Fibroblast of lung (primary cell): ENCODE measurements around the gene ABCB8. TPM values are rescaled to one million over a fixed set of nuclear protein-coding genes. Genes with fewer than 3 reads are reported as not detected.

Experiments used
- DNase-seq, 2 donors: peaks; one replicate each; pipeline versions ENCODE4 v3.0.0 to v3.0.0-alpha.2; 2010; ENCODE audit warnings: low read depth in 2 of 2
- H2AFZ ChIP-seq: 2 replicates; pipeline ENCODE4 v1.5.1; 2012; ENCODE audit warnings: low read length, control low read depth, inconsistent platforms
- H3K27ac ChIP-seq: 2 replicates; pipeline ENCODE4 v1.5.1; 2011; ENCODE audit warnings: low read length, control low read depth; ENCODE audit not compliant: insufficient read depth
- H3K27me3 ChIP-seq: 2 replicates; pipeline ENCODE4 v1.5.1; 2011; ENCODE audit warnings: mild to moderate bottlenecking, low read length; ENCODE audit not compliant: control insufficient read depth, insufficient read depth
- H3K36me3 ChIP-seq: 2 replicates; pipeline ENCODE4 v1.5.1; 2011; ENCODE audit warnings: low read length; ENCODE audit not compliant: control insufficient read depth, insufficient read depth
- H3K4me1 ChIP-seq: 2 replicates; pipeline ENCODE4 v1.5.1; 2011; ENCODE audit warnings: low read length; ENCODE audit not compliant: control insufficient read depth, insufficient read depth; ENCODE audit errors: extremely low read depth
- H3K4me2 ChIP-seq: 2 replicates; pipeline ENCODE4 v1.5.1; 2011; ENCODE audit warnings: low read length, control low read depth; ENCODE audit not compliant: insufficient read depth; ENCODE audit errors: extremely low read depth
- H3K4me3 ChIP-seq, 4 experiments: fragments of 200-600 bp in 1 of 4; sonication (generic) in 1 of 4; replicated peaks in 1 of 4; 2 replicates each; pipeline ENCODE4 v1.5.1; 2011 to 2016; ENCODE audit warnings: low read length in 4 of 4, low read depth in 3 of 4, mild to moderate bottlenecking in 3 of 4, control low read depth in 2 of 4, inconsistent platforms in 1 of 4, mixed read lengths in 1 of 4; ENCODE audit not compliant: insufficient read depth in 1 of 4; ENCODE audit errors: control extremely low read depth in 1 of 4
- H3K79me2 ChIP-seq: 2 replicates; pipeline ENCODE4 v1.5.1; 2012; ENCODE audit warnings: mild to moderate bottlenecking, low read length, inconsistent platforms; ENCODE audit not compliant: control insufficient read depth, insufficient read depth
- H3K9ac ChIP-seq: 2 replicates; pipeline ENCODE4 v1.5.1; 2011; ENCODE audit warnings: mild to moderate bottlenecking, low read length, control low read depth; ENCODE audit not compliant: insufficient read depth
- H3K9me3 ChIP-seq: 2 replicates; pipeline ENCODE4 v1.5.1; 2012; ENCODE audit warnings: low read depth, low read length; ENCODE audit not compliant: control insufficient read depth, insufficient read depth
- H4K20me1 ChIP-seq: 2 replicates; pipeline ENCODE4 v1.5.1; 2011; ENCODE audit warnings: low read length; ENCODE audit not compliant: control insufficient read depth, insufficient read depth; ENCODE audit errors: extremely low read depth
- EZH2 ChIP-seq: IDR thresholded peaks from 2 replicates; pipeline ENCODE4 v1.5.1; 2012; ENCODE audit warnings: low read length, control low read depth, mild to moderate bottlenecking; ENCODE audit errors: missing control alignments
- polyA plus RNA-seq, 2 donors: library from polyadenylated mRNA; depleted of rRNA in 1 of 2; stranded (reverse) in 1 of 2; unstranded in 1 of 2; fragments of >200 nt; gene quantifications; 2 replicates each; pipeline ENCODE4 v1.2.1, GENCODE V29; 2011 to 2012; ENCODE audit warnings: missing spikeins in 1 of 2
- total RNA-seq: library from RNA; depleted of rRNA; stranded (reverse); fragments of >200 nt; gene quantifications from 2 replicates; pipeline ENCODE4 v1.2.1, GENCODE V29; 2014
- TF ChIP-seq, protein P1 (sequence below), 2 donors: IDR thresholded peaks in 1 of 2; conservative IDR thresholded peaks in 1 of 2; 1 replicate in 1 of 2; 2 replicates in 1 of 2; pipeline ENCODE4 v1.5.1; 2011 to 2012; ENCODE audit warnings: low read length in 2 of 2, control low read depth in 1 of 2, inconsistent platforms in 1 of 2, low read depth in 1 of 2, mild to moderate bottlenecking in 1 of 2

The ABCB8 gene
- total and polyA plus RNA-seq, 2 donors (not counting 1 experiment from before 2014, with no cell fraction given): 12.1 to 20.0 TPM

DNA sequence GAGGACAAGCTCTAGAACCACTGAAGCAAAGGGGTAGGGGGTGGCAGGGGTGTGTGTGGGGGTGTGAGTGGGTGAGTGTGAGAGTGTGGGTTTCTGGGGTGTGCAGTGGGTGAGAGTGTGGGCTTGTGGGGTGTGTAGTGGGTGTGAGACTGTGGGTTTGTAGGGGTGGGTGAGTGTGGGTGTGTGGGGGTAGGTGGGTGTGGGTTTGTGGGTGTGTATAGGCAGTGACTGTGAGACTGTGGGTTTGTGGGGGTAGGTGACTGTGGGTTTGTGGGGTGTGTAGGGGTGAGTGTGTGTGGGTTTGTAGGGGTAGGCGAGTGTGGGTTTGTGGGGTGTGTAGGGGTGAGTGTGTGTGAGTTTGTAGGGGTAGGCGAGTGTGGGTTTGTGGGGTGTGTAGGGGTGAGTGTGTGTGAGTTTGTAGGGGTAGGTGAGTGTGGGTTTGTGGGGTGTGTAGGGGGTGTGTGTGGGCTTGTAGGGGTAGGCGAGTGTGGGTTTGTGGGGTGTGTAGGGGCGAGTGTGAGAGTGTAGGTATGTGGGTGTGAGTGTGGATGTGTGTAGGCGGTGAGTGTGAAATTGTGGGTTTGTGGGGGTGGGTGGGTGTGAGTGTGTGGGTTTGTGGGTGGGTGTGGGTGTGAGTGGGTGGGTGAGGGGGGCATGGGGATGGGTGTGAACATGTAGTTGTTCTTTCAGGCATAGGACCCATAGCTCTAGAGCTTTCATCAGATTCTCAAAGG is 28.6 kb upstream of the ABCB8 start:
- Histone ChIP-seq H3K79me2 (no peaks in the 10 kb centered on the region), H3K36me3 (no peaks in the 10 kb centered on the region), H3K4me2 (no peak overlapping the region), H3K4me1 (no peaks in the 10 kb centered on the region), H3K27ac (no peak overlapping the region), H3K27me3 (no peaks in the 10 kb centered on the region), H3K9me3 (no peaks in the 10 kb centered on the region), H3K9ac (no peak overlapping the region), H3K4me3 (no peak overlapping the region), H2AFZ (no peak overlapping the region), H4K20me1 (no peaks in the 10 kb centered on the region)
- TF ChIP-seq EZH2: no peak
- TF ChIP-seq, protein P1, sequence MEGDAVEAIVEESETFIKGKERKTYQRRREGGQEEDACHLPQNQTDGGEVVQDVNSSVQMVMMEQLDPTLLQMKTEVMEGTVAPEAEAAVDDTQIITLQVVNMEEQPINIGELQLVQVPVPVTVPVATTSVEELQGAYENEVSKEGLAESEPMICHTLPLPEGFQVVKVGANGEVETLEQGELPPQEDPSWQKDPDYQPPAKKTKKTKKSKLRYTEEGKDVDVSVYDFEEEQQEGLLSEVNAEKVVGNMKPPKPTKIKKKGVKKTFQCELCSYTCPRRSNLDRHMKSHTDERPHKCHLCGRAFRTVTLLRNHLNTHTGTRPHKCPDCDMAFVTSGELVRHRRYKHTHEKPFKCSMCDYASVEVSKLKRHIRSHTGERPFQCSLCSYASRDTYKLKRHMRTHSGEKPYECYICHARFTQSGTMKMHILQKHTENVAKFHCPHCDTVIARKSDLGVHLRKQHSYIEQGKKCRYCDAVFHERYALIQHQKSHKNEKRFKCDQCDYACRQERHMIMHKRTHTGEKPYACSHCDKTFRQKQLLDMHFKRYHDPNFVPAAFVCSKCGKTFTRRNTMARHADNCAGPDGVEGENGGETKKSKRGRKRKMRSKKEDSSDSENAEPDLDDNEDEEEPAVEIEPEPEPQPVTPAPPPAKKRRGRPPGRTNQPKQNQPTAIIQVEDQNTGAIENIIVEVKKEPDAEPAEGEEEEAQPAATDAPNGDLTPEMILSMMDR (conservative IDR thresholded peaks at IDR 0.05 in 1 of 2, IDR thresholded peaks at IDR 0.05 in 1 of 2; ENCODE audit: low read depth in 1 of 2, low read length in 2 of 2): no peak
- DNase-seq: no peak

DNA sequence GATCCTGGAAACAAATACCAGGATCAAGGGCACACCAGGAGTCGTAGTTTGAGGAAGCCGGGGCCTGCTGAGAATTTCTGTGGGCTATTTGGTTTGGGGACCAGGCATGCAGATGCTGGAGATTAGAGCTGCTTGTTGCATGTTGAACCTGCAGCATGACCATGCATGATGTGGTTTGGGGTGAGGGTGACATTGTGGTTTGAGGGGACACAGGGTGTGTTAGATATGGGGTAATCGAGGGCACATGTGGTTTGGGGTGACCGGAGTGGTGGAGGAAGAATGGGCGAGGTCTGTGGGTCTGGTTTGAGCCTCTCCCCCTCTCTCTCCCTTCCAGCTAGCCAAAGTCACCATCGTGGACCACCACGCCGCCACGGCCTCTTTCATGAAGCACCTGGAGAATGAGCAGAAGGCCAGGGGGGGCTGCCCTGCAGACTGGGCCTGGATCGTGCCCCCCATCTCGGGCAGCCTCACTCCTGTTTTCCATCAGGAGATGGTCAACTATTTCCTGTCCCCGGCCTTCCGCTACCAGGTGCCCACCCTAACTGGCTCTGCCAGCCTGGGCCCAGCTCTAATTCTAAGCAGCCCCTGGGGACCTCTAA is 27.3 kb upstream of the ABCB8 start:
- Histone ChIP-seq H3K9ac (no peak overlapping the region), H3K9me3 (no peaks in the 10 kb centered on the region), H3K4me3 (no peak overlapping the region), H3K27ac (no peak overlapping the region), H3K79me2 (no peaks in the 10 kb centered on the region), H3K27me3 (no peaks in the 10 kb centered on the region), H2AFZ (no peak overlapping the region), H3K36me3 (no peaks in the 10 kb centered on the region), H4K20me1 (no peaks in the 10 kb centered on the region), H3K4me2 (no peak overlapping the region), H3K4me1 (no peaks in the 10 kb centered on the region)
- DNase-seq: no peak
- TF ChIP-seq, protein P1 (conservative IDR thresholded peaks at IDR 0.05 in 1 of 2, IDR thresholded peaks at IDR 0.05 in 1 of 2; ENCODE audit: low read depth in 1 of 2, low read length in 2 of 2): no peak
- no peak for TF ChIP-seq EZH2

DNA sequence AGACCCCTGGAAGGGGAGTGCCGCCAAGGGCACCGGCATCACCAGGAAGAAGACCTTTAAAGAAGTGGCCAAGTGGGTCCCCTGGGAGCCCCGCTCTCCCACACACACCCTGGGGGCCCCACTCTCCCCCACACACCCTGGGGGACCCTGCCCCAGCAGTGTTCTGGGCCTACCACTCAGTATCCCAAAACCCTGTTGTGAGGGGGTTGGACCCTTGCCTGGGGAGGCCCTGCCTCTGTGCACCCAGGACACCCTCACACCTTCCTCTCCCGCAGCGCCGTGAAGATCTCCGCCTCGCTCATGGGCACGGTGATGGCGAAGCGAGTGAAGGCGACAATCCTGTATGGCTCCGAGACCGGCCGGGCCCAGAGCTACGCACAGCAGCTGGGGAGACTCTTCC is 26.7 kb upstream of the ABCB8 start:
- no peaks in the 10 kb centered on the region for H3K9me3 ChIP-seq

More for the DNA sequence above, 26.7 kb upstream of the ABCB8 start:
- Histone ChIP-seq H4K20me1 (no peaks in the 10 kb centered on the region), H3K27me3 (no peaks in the 10 kb centered on the region), H2AFZ (no peak overlapping the region), H3K4me1 (no peaks in the 10 kb centered on the region), H3K79me2 (no peaks in the 10 kb centered on the region), H3K4me2 (no peak overlapping the region), H3K27ac (no peak overlapping the region), H3K4me3 (no peak overlapping the region), H3K36me3 (no peaks in the 10 kb centered on the region), H3K9ac (no peak overlapping the region)
- DNase-seq: no peak
- TF ChIP-seq EZH2: no peak
- TF ChIP-seq, protein P1 (conservative IDR thresholded peaks at IDR 0.05 in 1 of 2, IDR thresholded peaks at IDR 0.05 in 1 of 2; ENCODE audit: low read depth in 1 of 2, low read length in 2 of 2): no peak
